Amniotic stem cell (primary cell): ENCODE data around the gene PSMB5.

ENCODE experiments used
- DNase-seq: peaks from one replicate; lab custom pipeline; 2025; lab: John Stamatoyannopoulos, UW

Gene PSMB5

GRCh38 chr14:23058654-23059504, 24.2 kb upstream of the PSMB5 start:
- no peak for DNase-seq

- no peak for DNase-seq
Measured at GRCh38 chr14:23057757-23058653, 23.3 kb upstream of the PSMB5 start.

GRCh38 chr14:23056956-23057756, 22.5 kb upstream of the PSMB5 start, which contains the start of gene CDH24:
Gene CDH24 (minus strand): TSS chr14:23057520. CDS start chr14:23055733, 1,787 bp downstream.
- no peak for DNase-seq

- no peak for DNase-seq
Measured at GRCh38 chr14:23056145-23056955, 21.6 kb upstream of the PSMB5 start.

GRCh38 chr14:23055621-23056144, 21.0 kb upstream of the PSMB5 start:
- DNase-seq: no peak

GRCh38 chr14:23055147-23055550, 20.4 kb upstream of the PSMB5 start:
- no peak for DNase-seq

- no peak for DNase-seq
Measured at GRCh38 chr14:23054000-23054811, 19.5 kb upstream of the PSMB5 start.

- DNase-seq: no peak
Measured at GRCh38 chr14:23053426-23053825, 18.7 kb upstream of the PSMB5 start.

- no peak for DNase-seq
Measured at GRCh38 chr14:23052671-23053070, 18.0 kb upstream of the PSMB5 start.

GRCh38 chr14:23052182-23052623, 17.5 kb upstream of the PSMB5 start:
- no peak for DNase-seq

GRCh38 chr14:23051141-23052057, 16.7 kb upstream of the PSMB5 start:
- no peak for DNase-seq

GRCh38 chr14:23049011-23049410, 14.3 kb upstream of the PSMB5 start:
- DNase-seq: no peak

GRCh38 chr14:23047751-23048693, 13.3 kb upstream of the PSMB5 start:
- DNase-seq: no peak

- DNase-seq: no peak
Measured at GRCh38 chr14:23047034-23047634, 12.4 kb upstream of the PSMB5 start.

GRCh38 chr14:23045419-23046357, 11.0 kb upstream of the PSMB5 start:
- no peak for DNase-seq

- no peak for DNase-seq
Measured at GRCh38 chr14:23044840-23045239, 10.1 kb upstream of the PSMB5 start.
